GM20431 (cell line): ENCODE results near the gene SPOCK1.

ENCODE experiments used
- in situ Hi-C: fragments of 300-500 bp; cut with MseI, MboI; formaldehyde crosslinking; loops from one replicate; pipeline ENCODE4 v1.15.0; 2020; ENCODE audit warnings: low sequenced_read_pairs; ENCODE audit not compliant: unreplicated experiment

SPOCK1 gene

DNA sequence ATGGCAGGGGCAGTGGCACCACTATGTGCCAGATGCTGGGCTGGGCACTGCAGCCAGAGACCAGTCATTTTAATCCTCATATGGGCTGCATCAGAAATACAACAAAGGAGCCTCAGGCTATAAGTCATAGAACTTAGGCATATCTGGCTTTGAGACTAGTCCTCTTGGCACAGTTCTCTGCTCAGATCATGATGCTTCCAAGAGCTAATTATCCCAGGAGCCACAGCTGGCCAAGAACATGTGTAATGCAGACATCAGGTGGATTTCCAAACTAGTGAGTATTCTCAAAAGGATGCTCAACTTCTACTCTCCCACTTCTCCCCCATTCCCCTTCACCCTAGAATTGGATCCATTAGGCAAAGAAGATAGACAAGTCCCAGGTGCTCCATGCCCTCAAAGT lies 571.6 kb downstream of the SPOCK1 start:
- in situ Hi-C loops, result no loop called here

DNA sequence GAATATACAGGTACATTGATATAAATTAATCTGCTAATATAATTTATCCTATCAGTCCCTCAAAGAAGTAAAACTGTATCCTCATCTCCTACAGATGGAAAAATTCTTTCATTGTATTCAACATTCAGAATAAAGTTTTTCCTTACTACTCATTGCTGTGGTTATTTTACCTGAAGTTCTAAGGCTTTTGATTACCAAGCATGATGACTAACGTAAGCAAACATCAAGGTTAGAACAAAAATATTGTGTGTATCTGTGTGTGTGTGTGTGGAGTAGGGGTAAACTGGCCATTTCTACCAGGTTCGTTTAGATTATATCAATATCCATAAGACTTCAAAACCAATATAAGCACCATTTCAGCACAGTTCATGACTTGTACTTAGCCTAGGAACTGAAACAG lies 573.1 kb downstream of the SPOCK1 start:
- in situ Hi-C loops, result no loop called here
